ENCODE data around the gene DST.
A peak's percentile ranks its signal among the peaks of the same experiment; 100 is the strongest.

Gene DST

GRCh38 chr6:56555438-56555872, 87.2 kb downstream of the DST start:
- no peak for DNase-seq (ENCODE audit: extremely low read depth, low read depth)
- no peak overlapping the region for H3K4me3 ChIP-seq (replicated peaks; ENCODE audit: low read depth, low read length)
- TF ChIP-seq CTCF (IDR thresholded peaks at IDR 0.05; ENCODE audit: low read depth, low read length, missing control alignments): no peak

- no peak for DNase-seq (ENCODE audit: extremely low read depth, low read depth)
- H3K4me3 ChIP-seq (replicated peaks; ENCODE audit: low read depth, low read length): no peak overlapping the region
- TF ChIP-seq CTCF (IDR thresholded peaks at IDR 0.05; ENCODE audit: low read depth, low read length, missing control alignments): no peak
Measured at GRCh38 chr6:56552187-56553130, 90.2 kb downstream of the DST start.

GRCh38 chr6:56551409-56552120, 91.1 kb downstream of the DST start:
- no peak overlapping the region for H3K4me3 ChIP-seq (replicated peaks; ENCODE audit: low read depth, low read length)
- no peak for TF ChIP-seq CTCF (IDR thresholded peaks at IDR 0.05; ENCODE audit: low read depth, low read length, missing control alignments)
- no peak for DNase-seq (ENCODE audit: extremely low read depth, low read depth)

GRCh38 chr6:56550301-56550700, 92.4 kb downstream of the DST start:
- no peak for DNase-seq (ENCODE audit: extremely low read depth, low read depth)
- TF ChIP-seq CTCF (IDR thresholded peaks at IDR 0.05; ENCODE audit: low read depth, low read length, missing control alignments): no peak
- no peak overlapping the region for H3K4me3 ChIP-seq (replicated peaks; ENCODE audit: low read depth, low read length)

GRCh38 chr6:56549014-56549413, 93.7 kb downstream of the DST start:
- DNase-seq (ENCODE audit: extremely low read depth, low read depth): no peak
- TF ChIP-seq CTCF (IDR thresholded peaks at IDR 0.05; ENCODE audit: low read depth, low read length, missing control alignments): peak; percentile 27
- no peak overlapping the region for H3K4me3 ChIP-seq (replicated peaks; ENCODE audit: low read depth, low read length)

GRCh38 chr6:56547687-56548086, 95.0 kb downstream of the DST start:
- no peak for DNase-seq (ENCODE audit: extremely low read depth, low read depth)
- TF ChIP-seq CTCF (IDR thresholded peaks at IDR 0.05; ENCODE audit: low read depth, low read length, missing control alignments): no peak
- H3K4me3 ChIP-seq (replicated peaks; ENCODE audit: low read depth, low read length): no peak overlapping the region

Measured in HFF-Myc (cell line).